Gastroesophageal sphincter (tissue), 3 donors: Measurements from ENCODE around the gene CNKSR3.

ENCODE experiments used
- EP300 ChIP-seq: sonication (generic); formaldehyde crosslinking; IDR thresholded peaks from one replicate; pipeline ENCODE4 v1.6.1; 2017; ENCODE audit warnings: antibody characterized with exemption, mild to moderate bottlenecking
- POLR2AphosphoS5 ChIP-seq: sonication (generic); formaldehyde crosslinking; IDR thresholded peaks from one replicate; pipeline ENCODE4 v1.6.1; 2017; ENCODE audit warnings: antibody characterized with exemption
- TF ChIP-seq, protein P1 (sequence below), 4 experiments: fragments of 200-600 bp in 2 of 4; fragments of 450-650 bp in 2 of 4; sonication (generic) in 1 of 4; IDR thresholded peaks; one replicate each; pipeline ENCODE4 v1.5.1; 2017 to 2019; ENCODE audit warnings: antibody characterized with exemption in 4 of 4, mild to moderate bottlenecking in 2 of 4, moderate library complexity in 2 of 4

DNA sequence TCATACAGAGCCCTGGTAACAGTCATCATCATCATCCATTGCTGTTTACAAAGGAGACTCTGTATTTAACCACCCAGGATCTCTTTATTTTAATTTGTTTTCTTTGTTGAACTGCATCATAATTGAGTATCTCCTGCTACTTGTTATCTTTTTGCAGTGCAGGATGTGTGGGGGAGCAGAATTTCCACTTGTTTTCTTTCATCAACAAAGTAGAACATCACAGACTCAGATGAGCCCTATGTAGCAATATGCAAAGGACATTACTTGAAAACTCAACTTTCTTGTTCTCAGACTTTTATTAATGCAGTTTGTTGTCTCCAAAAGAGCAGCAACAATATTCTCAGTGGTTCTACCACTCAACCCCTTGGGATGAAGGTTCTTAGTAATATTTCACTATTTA is 115.2 kb downstream of the CNKSR3 start:
- TF ChIP-seq, protein P1, sequence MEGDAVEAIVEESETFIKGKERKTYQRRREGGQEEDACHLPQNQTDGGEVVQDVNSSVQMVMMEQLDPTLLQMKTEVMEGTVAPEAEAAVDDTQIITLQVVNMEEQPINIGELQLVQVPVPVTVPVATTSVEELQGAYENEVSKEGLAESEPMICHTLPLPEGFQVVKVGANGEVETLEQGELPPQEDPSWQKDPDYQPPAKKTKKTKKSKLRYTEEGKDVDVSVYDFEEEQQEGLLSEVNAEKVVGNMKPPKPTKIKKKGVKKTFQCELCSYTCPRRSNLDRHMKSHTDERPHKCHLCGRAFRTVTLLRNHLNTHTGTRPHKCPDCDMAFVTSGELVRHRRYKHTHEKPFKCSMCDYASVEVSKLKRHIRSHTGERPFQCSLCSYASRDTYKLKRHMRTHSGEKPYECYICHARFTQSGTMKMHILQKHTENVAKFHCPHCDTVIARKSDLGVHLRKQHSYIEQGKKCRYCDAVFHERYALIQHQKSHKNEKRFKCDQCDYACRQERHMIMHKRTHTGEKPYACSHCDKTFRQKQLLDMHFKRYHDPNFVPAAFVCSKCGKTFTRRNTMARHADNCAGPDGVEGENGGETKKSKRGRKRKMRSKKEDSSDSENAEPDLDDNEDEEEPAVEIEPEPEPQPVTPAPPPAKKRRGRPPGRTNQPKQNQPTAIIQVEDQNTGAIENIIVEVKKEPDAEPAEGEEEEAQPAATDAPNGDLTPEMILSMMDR (IDR thresholded peaks at IDR 0.05) = no peak
- TF ChIP-seq POLR2AphosphoS5 (no peak), EP300 (no peak)
